SK-N-MC (cell line): ENCODE measurements around the gene ZMYND15.

Experiments used
- EZH2 ChIP-seq: fragments of 200-600 bp; sonication (generic); IDR thresholded peaks from one replicate; pipeline ENCODE4 v1.6.1; 2017; ENCODE audit warnings: antibody characterized with exemption
- FOXP2 ChIP-seq: optimal IDR thresholded peaks from 2 replicates; pipeline ENCODE3; 2011; ENCODE audit warnings: mild to moderate bottlenecking, moderate library complexity; ENCODE audit not compliant: insufficient read depth; ENCODE audit errors: extremely low read length, control extremely low read depth
- POLR2AphosphoS5 ChIP-seq: IDR thresholded peaks from 2 replicates; pipeline ENCODE4 v1.6.1; 2012; ENCODE audit warnings: mild to moderate bottlenecking, low read depth, low read length, borderline replicate concordance

DNA sequence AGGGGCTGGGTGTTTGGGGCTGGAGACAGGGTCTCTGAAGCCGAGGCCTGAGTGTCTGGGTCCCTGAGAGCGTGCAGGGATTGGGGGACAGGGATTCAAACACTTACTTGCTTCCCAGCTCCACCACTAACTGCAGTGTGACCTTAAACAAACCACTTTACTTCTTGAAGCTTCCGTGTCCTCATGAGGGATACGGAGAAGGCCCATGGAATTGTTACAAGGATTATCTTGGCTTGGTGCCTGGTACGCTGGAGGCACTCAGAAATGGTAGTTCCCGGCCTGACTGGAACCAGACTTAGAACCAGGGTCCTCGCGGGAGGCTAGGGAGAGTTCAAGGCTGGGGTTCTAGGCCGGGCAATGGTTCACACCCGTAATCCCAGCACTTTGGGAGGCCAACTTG lies 3.0 kb downstream of the ZMYND15 start:
- TF ChIP-seq EZH2, result no peak
- no peak for TF ChIP-seq FOXP2
- TF ChIP-seq POLR2AphosphoS5, result no peak
